Superior temporal gyrus (tissue), 1 donor: ENCODE results near the gene MAP1LC3A.

ENCODE experiments used
- DNase-seq: peaks from one replicate; pipeline ENCODE4 v3.0.0-alpha.2; 2016; ENCODE audit errors: extremely low spot score

The MAP1LC3A gene

DNA sequence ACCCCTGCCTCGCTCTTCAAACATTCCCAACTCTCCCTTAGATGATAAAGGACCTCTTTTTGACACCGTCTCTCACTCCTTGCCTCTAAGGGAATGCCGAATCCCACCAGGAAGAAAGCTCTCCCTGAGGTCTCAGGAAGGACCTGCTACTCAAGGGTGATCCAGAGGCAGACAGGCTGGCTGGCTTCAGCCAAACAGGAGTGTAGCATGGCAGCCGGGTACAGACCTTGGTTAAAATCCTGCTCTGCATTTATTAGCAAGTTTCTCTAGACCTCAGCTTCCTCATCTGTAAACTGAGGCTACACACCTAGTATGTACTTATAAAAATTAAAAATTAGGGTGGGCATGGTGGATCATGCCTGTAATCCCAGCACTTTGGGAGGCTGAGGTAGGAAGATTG is 17.2 kb downstream of the MAP1LC3A start:
- no peak for DNase-seq

GRCh38 chr20:34577061-34577460 is 18.5 kb downstream of the MAP1LC3A start:
- DNase-seq: no peak

GRCh38 chr20:34578025-34578424 is 19.5 kb downstream of the MAP1LC3A start:
- DNase-seq: no peak

GRCh38 chr20:34578521-34578920 is 20.0 kb downstream of the MAP1LC3A start:
- peak; percentile 54 for DNase-seq

GRCh38 chr20:34579191-34579978 is 20.9 kb downstream of the MAP1LC3A start:
- DNase-seq: peak; percentile 96

- no peak for DNase-seq
Measured at GRCh38 chr20:34579979-34580940, 21.7 kb downstream of the MAP1LC3A start.

DNA sequence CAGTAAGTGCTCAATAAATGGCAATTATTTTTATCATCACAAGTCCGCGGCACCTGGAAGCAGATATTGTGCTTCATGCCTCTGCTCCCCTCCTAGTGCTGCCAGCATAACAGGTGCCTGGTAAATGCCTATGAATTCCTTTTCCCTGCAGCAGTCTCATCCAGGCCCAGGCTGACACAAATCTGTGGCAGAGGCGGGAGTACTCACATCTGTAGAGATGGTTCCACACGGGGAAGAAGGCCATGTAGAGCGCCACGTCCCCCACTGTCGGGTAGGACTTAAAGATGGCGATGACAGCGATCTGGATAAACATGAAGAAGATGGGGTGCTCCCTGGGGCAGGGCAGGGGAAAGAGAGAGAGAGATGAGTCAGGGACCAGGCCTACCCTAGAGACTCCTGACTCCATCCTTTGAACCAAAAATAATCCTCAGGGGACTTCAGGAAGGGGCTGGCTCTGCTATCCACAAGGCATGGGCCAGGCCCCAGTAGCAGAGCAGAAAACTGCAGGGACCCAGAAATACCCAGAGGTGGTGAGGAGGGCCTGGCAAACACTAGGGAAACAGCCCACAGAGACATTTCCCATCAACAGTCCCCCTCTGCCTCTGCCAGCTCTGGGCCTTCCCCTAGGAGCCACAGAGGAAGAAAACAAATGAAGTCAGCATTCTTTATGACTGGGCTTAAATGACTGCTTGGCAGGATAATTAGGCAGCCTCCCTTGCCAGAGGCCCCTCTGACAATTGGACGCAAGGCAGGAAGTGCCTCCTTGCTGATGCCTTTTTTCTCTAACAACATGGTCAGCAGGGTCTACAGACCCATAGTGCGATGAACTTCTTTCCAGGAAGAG is 23.0 kb downstream of the MAP1LC3A start:
- peak; percentile 68 for DNase-seq

- no peak for DNase-seq
Measured at GRCh38 chr20:34582221-34582620, 23.7 kb downstream of the MAP1LC3A start.

GRCh38 chr20:34582911-34583310 is 24.4 kb downstream of the MAP1LC3A start:
- DNase-seq: no peak

DNA sequence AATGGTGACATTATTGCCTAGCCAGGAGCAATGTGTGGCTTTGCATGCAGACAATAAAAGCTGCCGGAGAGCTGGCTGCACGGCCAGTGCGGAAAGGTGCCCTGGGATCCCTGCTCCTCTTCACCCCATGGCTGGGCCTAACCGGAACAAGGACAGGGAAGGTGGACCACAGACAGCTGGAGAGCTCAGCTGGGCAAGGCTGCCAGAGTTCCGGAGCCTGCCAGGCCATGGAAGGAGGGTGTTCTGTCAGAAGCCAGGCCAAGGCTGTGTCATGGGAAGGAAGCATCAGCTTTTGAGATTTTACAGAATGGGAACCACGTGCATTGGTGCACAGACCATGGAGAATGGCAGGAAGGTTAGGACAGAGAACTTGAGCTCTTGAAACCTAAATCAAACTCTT is 25.0 kb downstream of the MAP1LC3A start:
- no peak for DNase-seq

- no peak for DNase-seq
Measured at GRCh38 chr20:34585019-34585418, 26.5 kb downstream of the MAP1LC3A start.

GRCh38 chr20:34586488-34587163 is 28.1 kb downstream of the MAP1LC3A start:
- DNase-seq: no peak

DNA sequence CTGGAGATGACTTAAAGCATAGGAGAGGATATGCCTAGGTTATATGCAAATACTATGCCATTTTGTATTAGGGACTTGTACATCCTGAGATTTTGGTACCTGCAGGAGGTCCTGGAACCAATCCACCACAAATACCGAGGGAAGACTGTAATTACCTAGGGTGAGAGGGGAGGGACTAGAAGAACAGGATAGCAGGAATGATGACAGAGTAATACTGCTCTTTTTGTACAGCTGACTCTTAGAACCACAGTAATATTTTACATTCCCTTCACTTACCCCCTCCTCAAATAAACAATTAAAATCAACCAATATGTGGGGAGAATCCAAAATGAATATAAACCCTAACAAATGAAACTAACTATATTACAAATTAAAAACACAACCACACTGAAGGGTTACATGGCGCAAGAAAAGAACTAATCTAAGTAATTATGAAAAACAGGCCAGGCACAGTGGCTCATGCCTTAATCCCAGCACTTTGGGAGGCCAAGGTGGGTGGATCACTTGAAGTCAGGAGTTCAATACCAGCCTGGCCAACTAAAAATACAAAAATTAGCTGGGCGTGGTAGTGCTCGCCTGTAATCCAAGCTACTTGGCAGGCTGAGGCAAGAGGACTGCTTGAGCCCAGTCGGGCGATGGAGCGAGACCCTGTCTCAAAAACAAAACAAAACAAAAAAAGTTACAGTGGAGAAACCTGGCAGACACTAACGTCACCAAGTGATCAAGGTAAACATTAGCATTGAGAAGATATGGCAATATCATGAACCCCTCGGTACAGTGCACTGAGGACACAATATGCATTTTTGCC is 37.1 kb downstream of the MAP1LC3A start:
- no peak for DNase-seq

DNA sequence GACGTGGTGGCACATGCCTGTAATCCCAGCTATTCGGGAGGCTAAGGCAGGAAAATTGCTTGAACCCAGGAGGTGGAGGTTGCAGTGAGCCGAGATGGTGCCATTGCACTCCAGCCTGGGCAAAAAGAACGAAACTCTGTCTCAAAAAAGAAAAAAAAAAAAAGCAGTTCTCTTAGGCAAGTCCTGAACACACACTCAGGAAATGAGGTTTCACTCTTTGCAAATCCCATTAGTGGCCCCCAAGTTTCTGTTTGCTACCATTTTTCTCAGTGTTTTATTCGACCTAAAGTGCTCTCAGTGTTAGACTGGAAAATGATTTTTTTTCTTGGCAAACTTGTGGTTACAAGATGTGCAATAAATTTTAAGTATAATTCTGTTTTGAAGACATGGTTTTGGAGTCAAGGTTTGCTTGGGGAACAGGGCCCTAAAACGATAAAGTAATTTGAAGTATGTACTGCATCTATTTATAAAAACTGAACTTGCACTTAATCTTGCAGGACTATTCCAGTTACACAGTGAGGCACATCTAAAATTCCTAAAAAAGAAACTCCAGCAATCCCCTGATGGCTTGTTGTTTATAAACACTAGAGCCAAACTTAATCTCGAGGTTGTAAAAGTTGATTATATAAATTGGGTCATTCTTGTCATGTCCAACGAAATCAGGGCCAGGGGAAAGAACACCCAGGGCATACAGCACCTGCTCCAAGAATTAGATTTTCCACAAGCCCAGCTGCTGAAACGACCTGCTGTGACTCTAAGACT is 42.6 kb downstream of the MAP1LC3A start:
- no peak for DNase-seq

DNA sequence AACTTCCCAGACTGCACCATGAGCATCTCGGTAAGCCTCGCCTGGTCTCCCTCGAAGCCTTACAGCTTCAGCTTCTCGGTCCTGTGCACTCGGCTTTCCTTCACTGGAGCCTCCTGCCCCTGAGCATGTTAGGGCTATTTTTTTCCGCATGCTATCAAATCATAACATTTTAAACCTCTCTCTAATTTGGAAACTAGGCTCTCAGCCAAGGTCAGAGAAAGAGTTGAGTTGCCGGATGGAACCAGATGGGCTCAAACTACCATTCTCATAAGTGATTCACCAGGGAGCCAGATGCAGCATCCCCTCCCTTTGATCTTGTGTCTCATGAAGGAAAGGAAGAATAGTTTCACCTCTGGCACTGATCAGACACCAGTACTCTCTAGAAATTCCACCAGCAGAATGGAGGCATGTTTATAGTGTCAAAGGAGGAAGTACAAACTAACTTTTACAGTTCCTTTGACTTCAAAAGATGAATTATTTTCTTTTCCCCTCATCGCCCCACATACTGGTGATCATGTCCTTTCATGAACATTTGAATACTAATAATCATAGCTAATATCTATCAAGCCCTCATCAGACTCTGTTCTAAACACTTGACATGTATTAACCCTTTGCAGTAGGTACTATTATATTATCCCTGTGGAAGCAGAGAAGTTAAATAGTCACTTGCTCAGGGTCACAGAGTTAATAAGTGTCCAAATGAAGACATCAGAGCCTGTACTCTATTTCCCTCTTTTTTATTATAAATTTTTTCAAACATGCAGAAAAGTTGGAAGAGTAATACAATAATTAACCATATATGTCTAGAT is 46.7 kb downstream of the MAP1LC3A start:
- no peak for DNase-seq

DNA sequence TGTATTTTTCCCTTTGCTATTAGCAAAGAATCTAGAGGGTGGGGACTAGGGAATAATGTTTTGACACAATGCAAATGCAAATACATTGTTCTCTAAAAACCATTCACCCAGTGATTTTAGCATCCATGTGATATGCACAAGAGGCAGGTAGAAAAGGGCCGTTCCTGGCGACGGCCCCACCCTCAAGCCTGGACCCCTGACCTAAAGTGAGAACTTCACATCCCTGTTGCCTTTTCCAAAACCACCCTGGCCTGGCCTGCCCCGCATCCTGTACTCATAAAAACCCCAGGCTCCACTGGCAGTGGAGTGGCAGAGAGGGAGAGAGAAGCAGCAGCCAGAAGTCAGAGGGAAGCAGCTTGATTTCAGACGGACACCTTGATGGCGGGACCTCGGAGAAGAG is 48.5 kb downstream of the MAP1LC3A start:
- no peak for DNase-seq
